Non-pigmented ciliary epithelial cell (primary cell): Measurements from ENCODE around the gene ACAP3.

Experiments
- DNase-seq: peaks from one replicate; pipeline ENCODE4 v3.0.0-alpha.2; 2010; ENCODE audit warnings: low read depth

ACAP3 gene

GRCh38 chr1:1307923-1308755 is at the start of gene ACAP3, which contains the start of gene PUSL1:
TSS of gene ACAP3 (minus strand) at chr1:1307930. CDS start at chr1:1307815, 115 bp downstream.
TSS of gene PUSL1 (plus strand) at chr1:1308597. CDS start at chr1:1308644, 47 bp downstream.
- DNase-seq, result peak; percentile 54

- no peak for DNase-seq
These were observed 49.2 kb upstream of the ACAP3 start for GRCh38 chr1:1356796-1357401.

DNA sequence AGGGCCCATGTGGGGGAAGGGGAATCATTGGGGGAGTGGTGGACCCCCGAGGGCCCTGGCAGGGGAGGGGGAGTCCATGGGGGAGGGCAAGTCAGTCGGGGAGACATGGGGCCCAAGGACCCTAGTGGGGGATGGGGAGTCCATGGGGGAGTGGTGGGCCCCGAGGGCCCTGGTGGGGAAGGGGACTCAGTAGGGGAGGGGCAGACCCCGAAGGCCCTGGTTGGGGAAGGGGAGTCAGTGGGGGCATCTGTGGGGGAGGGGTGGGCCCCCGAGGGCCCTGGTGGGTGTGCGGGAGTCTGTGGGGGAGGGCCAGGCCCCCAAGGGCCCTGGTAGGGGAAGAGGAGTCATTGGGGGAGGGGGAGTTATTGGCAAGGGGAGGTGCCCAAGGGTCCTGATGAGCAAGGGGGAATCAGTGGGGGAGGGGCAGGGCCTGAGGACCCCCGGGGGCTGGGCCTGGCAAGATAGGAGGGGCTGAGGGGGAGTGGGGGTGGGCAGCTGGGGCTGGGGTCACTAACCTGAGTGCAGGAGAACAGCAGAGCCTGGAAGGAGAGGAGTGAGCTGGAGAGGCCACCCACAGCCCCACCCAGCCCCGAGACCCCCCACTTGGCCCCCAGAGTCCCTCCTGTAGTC is 48.6 kb upstream of the ACAP3 start:
- no peak for DNase-seq

DNA sequence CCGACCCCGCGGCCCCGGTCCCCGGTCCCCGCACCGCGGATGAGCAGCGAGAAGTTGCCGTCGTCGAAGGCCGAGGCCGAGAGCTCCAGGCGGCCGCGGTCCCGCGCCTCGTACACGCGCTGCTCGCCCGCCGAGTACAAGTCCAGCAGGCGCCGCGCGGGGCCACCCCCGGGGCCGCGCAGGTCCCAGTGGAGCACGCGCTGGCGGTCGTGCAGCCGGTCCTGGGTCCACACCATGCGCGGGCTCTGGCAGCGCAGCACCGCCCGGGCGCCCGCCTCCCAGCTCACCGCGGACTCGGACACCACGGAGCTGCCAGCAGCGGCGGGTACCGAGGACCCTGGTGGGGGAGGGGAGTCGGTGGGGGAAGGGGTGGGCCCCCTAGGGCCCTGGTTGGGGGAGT is 47.7 kb upstream of the ACAP3 start:
- DNase-seq, result no peak

- no peak for DNase-seq
These were observed 46.8 kb upstream of the ACAP3 start for GRCh38 chr1:1354271-1355247.

GRCh38 chr1:1353389-1354151 is 45.8 kb upstream of the ACAP3 start:
- no peak for DNase-seq

DNA sequence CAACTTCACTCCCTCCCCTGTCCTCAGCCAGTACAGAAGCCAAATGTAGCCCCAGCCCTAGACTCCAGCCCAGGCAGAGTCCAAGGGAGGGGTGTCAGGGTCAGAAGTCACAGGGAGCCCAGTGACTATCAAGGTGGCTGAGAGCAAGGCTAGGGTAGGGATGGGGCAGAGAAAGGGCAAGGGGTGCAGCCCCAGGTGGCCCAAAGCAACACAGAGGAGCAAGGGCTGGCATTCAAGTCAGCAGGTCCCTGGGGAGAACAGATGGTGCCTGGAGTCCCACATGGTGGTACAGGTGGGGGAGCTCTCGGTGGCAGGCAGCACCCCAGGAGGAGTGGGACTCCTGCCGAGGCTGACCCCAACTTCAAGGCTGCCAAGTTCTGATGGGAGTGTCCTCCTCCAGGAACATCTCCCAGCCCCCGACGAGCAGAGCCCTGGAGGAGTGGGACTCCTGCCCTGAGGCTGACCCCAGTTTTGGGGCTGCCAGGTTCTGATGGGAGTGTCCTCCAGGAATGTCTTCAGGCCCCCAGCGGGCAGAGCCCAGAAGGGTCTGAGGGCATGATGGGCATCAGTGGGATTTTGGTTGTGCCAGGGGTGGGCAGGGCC is 45.2 kb upstream of the ACAP3 start:
- no peak for DNase-seq

DNA sequence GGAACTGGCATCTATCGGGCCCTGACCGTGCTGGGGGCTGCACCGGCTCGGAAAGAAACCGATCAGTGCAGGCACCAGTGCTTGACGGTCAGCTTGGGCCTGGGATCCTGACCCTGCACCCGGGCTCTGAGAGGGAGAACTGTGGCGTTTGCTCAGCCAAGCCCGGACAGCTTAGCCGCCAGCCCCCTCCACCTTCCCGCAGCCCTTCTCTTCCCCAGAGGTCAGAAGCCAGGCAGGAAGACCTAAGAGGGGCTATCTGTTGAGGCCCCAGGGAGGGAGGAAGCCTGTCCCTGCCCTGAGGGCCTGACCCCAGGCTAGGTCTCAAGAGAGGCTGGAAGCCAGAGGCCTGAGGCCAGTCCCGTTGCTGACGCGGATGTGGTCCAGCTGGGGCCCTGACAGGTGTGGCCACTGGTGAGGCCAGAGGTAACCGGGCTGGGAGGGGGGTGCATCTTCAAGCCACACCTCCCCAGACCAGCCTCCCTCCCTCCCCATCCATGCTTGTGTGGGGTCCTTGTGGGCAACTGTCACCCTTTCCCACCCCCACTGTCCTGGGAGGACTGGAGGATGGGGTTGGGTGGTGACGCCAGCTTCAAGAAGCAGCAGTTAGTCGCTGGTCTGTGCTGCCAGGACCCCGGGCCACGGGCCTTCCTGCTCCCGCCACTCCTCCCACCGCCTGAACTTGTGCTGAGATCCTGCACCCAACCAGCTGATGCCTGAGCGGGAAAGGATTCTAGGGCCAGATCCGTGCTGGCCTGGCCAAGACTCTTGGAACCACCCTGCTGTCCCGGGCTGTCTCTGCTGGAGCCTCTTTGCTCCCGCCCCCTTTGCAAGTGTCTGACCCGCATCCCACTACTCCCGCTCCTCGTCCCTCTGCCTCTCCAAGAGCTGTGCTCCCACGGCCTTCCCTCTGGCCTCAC is 44.0 kb upstream of the ACAP3 start:
- DNase-seq, result no peak

GRCh38 chr1:1349256-1350012 is 41.7 kb upstream of the ACAP3 start, which contains the start of gene DVL1:
TSS of gene DVL1 (minus strand) at chr1:1349418. CDS start at chr1:1349065, 353 bp downstream.
- DNase-seq, result no peak

- no peak for DNase-seq
These were observed 40.9 kb upstream of the ACAP3 start for GRCh38 chr1:1348420-1349255.

DNA sequence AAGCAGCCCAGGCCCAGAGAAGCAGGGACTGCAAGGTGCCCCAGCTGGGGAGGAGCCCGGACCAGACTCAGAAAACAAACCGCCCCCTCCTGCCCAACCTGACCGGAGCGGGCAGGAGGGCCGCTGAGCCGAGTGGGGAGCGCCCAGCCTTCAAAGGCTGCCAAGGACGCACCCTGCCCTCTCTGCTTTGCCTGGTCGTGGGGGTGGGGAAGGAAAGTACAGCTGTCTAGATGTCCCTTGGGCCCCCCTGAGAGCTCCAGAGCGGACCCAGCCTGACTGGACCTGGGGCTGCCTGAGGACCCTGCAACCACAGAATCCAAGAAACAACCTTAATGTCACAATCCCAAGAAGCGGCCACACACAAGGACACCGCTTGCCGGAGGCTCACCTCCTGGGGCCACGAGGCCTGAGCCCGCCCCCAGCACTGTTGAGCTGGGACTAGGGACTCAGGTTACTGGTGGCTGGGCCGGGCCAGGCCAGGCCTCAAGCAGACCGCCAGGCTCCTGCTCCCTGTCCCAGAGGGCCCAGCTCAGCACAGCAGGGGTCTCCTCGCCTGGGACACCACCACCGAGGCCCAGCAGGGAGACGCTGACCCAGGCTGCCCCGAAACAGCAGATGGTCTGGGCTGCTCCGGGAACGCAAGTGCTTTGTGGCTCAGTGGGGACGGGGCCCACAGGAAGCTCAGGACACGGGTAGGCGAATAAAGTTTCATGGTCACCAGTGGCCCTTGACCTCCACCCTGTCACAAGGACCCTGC is 40.1 kb upstream of the ACAP3 start:
- DNase-seq, result no peak

DNA sequence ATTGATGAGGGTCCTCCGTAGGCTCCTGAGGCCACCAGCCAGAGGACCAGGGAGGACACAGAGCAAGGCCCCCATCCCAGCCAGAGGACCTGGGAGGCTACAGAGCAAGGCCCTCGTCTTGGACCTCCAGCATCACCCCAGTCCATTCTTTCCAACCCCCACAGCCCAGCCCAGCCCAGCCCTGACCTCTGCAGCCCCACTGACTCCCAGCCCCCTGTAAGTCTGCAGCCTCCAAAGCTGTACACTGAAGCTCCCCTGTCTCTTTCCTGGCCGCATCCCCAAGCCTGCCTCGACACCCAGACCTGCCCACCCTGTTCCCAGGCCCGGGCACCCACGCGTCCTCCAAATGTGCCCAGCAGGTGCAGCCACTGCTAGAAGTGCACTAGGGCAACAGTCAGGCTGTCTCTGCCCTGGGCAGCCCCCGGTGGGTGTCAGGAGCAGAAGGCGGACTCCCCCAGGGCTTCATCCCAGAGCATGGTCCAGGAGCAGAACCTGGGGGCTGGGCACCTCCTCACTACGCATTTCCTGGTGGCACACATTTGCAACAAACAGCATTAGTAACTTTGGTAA is 39.4 kb upstream of the ACAP3 start:
- DNase-seq, result no peak

DNA sequence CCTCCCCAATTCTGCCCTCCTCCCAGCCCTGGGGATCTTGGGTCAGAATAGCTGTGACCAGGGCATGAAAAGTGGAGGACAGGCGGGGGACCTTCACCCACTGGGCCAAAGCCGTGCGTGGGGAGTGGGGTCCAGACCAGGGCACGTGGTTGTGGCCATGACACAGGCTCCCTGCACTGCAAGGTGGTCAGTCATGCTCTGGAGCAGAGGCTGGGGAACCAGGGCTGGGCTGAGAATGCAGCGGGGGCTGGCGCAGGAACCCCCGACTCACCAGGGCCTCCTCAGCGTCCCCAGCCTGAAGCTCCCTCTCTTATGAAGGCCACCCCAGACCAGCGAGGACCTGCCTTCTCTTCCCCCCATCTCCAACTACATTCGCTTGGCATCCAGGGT is 38.8 kb upstream of the ACAP3 start:
- DNase-seq, result no peak

- DNase-seq, result no peak
These were observed 38.2 kb upstream of the ACAP3 start for GRCh38 chr1:1345860-1346500.

DNA sequence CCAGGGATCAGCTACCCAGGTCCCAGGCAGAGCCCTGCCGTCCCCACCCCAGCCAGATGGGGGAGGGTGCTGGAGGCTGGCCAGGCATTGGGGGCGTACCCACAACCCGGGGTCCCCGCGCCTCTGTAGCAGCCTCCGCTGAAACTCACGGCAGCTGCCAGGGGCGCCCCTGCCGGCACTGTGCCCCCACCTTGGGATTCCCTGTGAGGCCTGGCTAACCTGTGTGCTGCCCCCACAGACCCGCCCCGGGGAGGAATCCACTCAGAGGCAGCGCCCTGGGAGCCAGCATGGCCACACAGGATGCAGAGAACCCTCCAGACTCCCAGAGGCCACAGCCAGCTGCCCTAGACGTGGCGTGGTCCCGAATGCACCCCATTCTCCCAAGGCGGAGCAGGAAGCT is 37.7 kb upstream of the ACAP3 start:
- no peak for DNase-seq
